ENCODE results near the gene SERINC2.

The SERINC2 gene

DNA sequence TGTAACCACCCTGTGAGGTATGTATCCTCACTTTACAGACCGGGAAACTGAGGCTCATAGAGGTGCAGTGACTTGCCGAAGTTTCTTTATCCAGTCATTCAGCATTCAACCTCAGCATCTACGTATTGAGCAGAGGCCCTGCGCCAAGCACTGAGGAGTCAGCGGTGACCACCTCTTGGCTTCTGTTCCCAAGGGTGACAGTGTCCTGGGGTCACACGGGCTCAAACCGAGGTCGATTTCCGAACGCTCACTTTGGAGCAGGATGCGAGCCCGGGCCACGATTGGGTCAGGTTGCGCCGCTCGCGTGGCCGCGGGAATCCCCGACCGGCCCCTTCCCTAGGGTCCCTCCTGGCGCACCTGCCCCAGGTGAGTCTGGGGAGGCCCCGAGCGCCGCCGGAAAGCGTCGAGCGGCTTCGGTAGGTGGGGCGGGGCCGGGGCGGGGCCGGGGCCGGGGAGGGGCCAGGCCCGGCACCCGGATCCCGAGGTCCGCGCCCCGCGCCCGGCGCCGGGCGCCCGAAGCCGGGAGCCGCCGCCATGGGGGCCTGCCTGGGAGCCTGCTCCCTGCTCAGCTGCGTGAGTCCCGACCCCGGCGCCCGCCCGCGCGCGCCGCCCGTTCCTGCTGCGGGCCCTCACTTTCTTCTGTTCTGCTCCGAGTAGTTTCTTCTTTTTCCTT is at the start of gene SERINC2:
TSS of gene SERINC2 (plus strand) at position 482 of the 673 bp plus-strand sequence. CDS start at position 535, 53 bp downstream.
- ATAC-seq: peak; percentile 50
- TF ChIP-seq ZNF8 (CRISPR knock-in tag; IDR thresholded peaks at IDR 0.05): no peak
- TF ChIP-seq CSDC2 (CRISPR knock-in tag; IDR thresholded peaks at IDR 0.05): no peak
- no peak for TF ChIP-seq CREB5 (CRISPR knock-in tag; IDR thresholded peaks at IDR 0.05; ENCODE audit: low read depth)
- no peak for TF ChIP-seq OSR1 (CRISPR knock-in tag; IDR thresholded peaks at IDR 0.05)
- no peak for TF ChIP-seq ZNF70 (CRISPR knock-in tag; IDR thresholded peaks at IDR 0.05)
- no peak for TF ChIP-seq ZC3H10 (CRISPR knock-in tag; IDR thresholded peaks at IDR 0.05)
- TF ChIP-seq ARNTL (CRISPR knock-in tag; IDR thresholded peaks at IDR 0.05; ENCODE audit: borderline replicate concordance, low read depth): no peak
- TF ChIP-seq, protein P1, sequence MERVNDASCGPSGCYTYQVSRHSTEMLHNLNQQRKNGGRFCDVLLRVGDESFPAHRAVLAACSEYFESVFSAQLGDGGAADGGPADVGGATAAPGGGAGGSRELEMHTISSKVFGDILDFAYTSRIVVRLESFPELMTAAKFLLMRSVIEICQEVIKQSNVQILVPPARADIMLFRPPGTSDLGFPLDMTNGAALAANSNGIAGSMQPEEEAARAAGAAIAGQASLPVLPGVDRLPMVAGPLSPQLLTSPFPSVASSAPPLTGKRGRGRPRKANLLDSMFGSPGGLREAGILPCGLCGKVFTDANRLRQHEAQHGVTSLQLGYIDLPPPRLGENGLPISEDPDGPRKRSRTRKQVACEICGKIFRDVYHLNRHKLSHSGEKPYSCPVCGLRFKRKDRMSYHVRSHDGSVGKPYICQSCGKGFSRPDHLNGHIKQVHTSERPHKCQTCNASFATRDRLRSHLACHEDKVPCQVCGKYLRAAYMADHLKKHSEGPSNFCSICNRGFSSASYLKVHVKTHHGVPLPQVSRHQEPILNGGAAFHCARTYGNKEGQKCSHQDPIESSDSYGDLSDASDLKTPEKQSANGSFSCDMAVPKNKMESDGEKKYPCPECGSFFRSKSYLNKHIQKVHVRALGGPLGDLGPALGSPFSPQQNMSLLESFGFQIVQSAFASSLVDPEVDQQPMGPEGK (CRISPR knock-in tag; IDR thresholded peaks at IDR 0.05; ENCODE audit: borderline replicate concordance): no peak
- TF ChIP-seq, protein P2, sequence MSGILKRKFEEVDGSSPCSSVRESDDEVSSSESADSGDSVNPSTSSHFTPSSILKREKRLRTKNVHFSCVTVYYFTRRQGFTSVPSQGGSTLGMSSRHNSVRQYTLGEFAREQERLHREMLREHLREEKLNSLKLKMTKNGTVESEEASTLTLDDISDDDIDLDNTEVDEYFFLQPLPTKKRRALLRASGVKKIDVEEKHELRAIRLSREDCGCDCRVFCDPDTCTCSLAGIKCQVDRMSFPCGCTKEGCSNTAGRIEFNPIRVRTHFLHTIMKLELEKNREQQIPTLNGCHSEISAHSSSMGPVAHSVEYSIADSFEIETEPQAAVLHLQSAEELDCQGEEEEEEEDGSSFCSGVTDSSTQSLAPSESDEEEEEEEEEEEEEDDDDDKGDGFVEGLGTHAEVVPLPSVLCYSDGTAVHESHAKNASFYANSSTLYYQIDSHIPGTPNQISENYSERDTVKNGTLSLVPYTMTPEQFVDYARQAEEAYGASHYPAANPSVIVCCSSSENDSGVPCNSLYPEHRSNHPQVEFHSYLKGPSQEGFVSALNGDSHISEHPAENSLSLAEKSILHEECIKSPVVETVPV (CRISPR knock-in tag; IDR thresholded peaks at IDR 0.05): no peak
- no peak for TF ChIP-seq BACH2 (CRISPR knock-in tag; IDR thresholded peaks at IDR 0.05; ENCODE audit: borderline replicate concordance)
- TF ChIP-seq ESRRG (CRISPR knock-in tag; IDR thresholded peaks at IDR 0.05): no peak
- no peak for TF ChIP-seq TCF4 (CRISPR knock-in tag; IDR thresholded peaks at IDR 0.05; ENCODE audit: borderline replicate concordance)
- TF ChIP-seq, protein P3, sequence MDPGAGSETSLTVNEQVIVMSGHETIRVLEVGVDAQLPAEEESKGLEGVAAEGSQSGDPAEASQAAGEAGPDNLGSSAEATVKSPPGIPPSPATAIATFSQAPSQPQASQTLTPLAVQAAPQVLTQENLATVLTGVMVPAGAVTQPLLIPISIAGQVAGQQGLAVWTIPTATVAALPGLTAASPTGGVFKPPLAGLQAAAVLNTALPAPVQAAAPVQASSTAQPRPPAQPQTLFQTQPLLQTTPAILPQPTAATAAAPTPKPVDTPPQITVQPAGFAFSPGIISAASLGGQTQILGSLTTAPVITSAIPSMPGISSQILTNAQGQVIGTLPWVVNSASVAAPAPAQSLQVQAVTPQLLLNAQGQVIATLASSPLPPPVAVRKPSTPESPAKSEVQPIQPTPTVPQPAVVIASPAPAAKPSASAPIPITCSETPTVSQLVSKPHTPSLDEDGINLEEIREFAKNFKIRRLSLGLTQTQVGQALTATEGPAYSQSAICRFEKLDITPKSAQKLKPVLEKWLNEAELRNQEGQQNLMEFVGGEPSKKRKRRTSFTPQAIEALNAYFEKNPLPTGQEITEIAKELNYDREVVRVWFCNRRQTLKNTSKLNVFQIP (CRISPR knock-in tag; IDR thresholded peaks at IDR 0.05; ENCODE audit: borderline replicate concordance, low read depth): no peak
- no peak for TF ChIP-seq ZFP30 (CRISPR knock-in tag; IDR thresholded peaks at IDR 0.05)
- TF ChIP-seq TOX (CRISPR knock-in tag; IDR thresholded peaks at IDR 0.05; ENCODE audit: borderline replicate concordance): no peak
- TF ChIP-seq GLIS3 (CRISPR knock-in tag; IDR thresholded peaks at IDR 0.05): no peak

GRCh38 chr1:31364561-31365250 is 48.3 kb upstream of the SERINC2 start:
- TF ChIP-seq ZNF8 (CRISPR knock-in tag; IDR thresholded peaks at IDR 0.05): no peak
- TF ChIP-seq ZFP3 (CRISPR knock-in tag; IDR thresholded peaks at IDR 0.05): no peak
- TF ChIP-seq BACH2 (CRISPR knock-in tag; IDR thresholded peaks at IDR 0.05; ENCODE audit: borderline replicate concordance): no peak
- TF ChIP-seq, protein P1 (CRISPR knock-in tag; IDR thresholded peaks at IDR 0.05; ENCODE audit: borderline replicate concordance): no peak
- TF ChIP-seq TOX (CRISPR knock-in tag; IDR thresholded peaks at IDR 0.05; ENCODE audit: borderline replicate concordance): no peak
- no peak for TF ChIP-seq ESRRG (CRISPR knock-in tag; IDR thresholded peaks at IDR 0.05)
- TF ChIP-seq ZC3H10 (CRISPR knock-in tag; IDR thresholded peaks at IDR 0.05): no peak
- no peak for TF ChIP-seq CREB5 (CRISPR knock-in tag; IDR thresholded peaks at IDR 0.05; ENCODE audit: low read depth)
- TF ChIP-seq ZFP30 (CRISPR knock-in tag; IDR thresholded peaks at IDR 0.05): no peak
- TF ChIP-seq TCF4 (CRISPR knock-in tag; IDR thresholded peaks at IDR 0.05; ENCODE audit: borderline replicate concordance): no peak
- no peak for TF ChIP-seq GLIS3 (CRISPR knock-in tag; IDR thresholded peaks at IDR 0.05)
- TF ChIP-seq, protein P4, sequence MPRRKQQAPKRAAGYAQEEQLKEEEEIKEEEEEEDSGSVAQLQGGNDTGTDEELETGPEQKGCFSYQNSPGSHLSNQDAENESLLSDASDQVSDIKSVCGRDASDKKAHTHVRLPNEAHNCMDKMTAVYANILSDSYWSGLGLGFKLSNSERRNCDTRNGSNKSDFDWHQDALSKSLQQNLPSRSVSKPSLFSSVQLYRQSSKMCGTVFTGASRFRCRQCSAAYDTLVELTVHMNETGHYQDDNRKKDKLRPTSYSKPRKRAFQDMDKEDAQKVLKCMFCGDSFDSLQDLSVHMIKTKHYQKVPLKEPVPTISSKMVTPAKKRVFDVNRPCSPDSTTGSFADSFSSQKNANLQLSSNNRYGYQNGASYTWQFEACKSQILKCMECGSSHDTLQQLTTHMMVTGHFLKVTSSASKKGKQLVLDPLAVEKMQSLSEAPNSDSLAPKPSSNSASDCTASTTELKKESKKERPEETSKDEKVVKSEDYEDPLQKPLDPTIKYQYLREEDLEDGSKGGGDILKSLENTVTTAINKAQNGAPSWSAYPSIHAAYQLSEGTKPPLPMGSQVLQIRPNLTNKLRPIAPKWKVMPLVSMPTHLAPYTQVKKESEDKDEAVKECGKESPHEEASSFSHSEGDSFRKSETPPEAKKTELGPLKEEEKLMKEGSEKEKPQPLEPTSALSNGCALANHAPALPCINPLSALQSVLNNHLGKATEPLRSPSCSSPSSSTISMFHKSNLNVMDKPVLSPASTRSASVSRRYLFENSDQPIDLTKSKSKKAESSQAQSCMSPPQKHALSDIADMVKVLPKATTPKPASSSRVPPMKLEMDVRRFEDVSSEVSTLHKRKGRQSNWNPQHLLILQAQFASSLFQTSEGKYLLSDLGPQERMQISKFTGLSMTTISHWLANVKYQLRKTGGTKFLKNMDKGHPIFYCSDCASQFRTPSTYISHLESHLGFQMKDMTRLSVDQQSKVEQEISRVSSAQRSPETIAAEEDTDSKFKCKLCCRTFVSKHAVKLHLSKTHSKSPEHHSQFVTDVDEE (CRISPR knock-in tag; IDR thresholded peaks at IDR 0.05): no peak
- no peak for TF ChIP-seq RARB (CRISPR knock-in tag; IDR thresholded peaks at IDR 0.05)
- TF ChIP-seq ZNF565 (CRISPR knock-in tag; conservative IDR thresholded peaks at IDR 0.05; ENCODE audit: low read depth): no peak
- TF ChIP-seq ARNTL (CRISPR knock-in tag; IDR thresholded peaks at IDR 0.05; ENCODE audit: borderline replicate concordance, low read depth): no peak
- no peak for TF ChIP-seq SNAI2 (CRISPR knock-in tag; IDR thresholded peaks at IDR 0.05)
- TF ChIP-seq, protein P3 (CRISPR knock-in tag; IDR thresholded peaks at IDR 0.05; ENCODE audit: borderline replicate concordance, low read depth): no peak
- no peak for TF ChIP-seq CSDC2 (CRISPR knock-in tag; IDR thresholded peaks at IDR 0.05)
- TF ChIP-seq PPARA (CRISPR knock-in tag; IDR thresholded peaks at IDR 0.05; ENCODE audit: borderline replicate concordance): no peak
- ATAC-seq: no peak
